Kidney epithelial cell (primary cell): ENCODE data around the gene TM2D3. TPM values are rescaled to one million over a fixed set of nuclear protein-coding genes. Genes with fewer than 3 reads are reported as not detected.
"Not testable (repeated sequence)": the region's sequence is repeated elsewhere in the genome, so short reads cannot be mapped to it uniquely, and the experiment has no call there.

Experiments
- DNase-seq: peaks from one replicate; pipeline ENCODE4 v3.0.0-alpha.2; 2010; ENCODE audit warnings: low read depth
- H3K27me3 ChIP-seq: 2 replicates; pipeline ENCODE4 v1.6.0; 2011; ENCODE audit warnings: low read length; ENCODE audit not compliant: control insufficient read depth, insufficient read depth
- H3K36me3 ChIP-seq: 2 replicates; pipeline ENCODE4 v1.5.1; 2011; ENCODE audit warnings: low read length; ENCODE audit not compliant: control insufficient read depth, insufficient read depth
- H3K4me3 ChIP-seq: 2 replicates; pipeline ENCODE4 v1.5.1; 2011; ENCODE audit warnings: low read depth, mild to moderate bottlenecking, control low read depth, low read length
- total RNA-seq: library from RNA; depleted of rRNA; stranded (reverse); fragments of >200 nt; gene quantifications from 2 replicates; pipeline ENCODE4 v1.2.3, GENCODE V29; 2015
- TF ChIP-seq, protein P1 (sequence below): IDR thresholded peaks from 2 replicates; pipeline ENCODE4 v1.5.1; 2011; ENCODE audit warnings: mild to moderate bottlenecking, moderate library complexity, low read length, control low read depth, inconsistent platforms; ENCODE audit not compliant: insufficient read depth, poor library complexity, severe bottlenecking

The TM2D3 gene
- total RNA-seq, 1 donor from 2014 or later, result 30.0 TPM

DNA sequence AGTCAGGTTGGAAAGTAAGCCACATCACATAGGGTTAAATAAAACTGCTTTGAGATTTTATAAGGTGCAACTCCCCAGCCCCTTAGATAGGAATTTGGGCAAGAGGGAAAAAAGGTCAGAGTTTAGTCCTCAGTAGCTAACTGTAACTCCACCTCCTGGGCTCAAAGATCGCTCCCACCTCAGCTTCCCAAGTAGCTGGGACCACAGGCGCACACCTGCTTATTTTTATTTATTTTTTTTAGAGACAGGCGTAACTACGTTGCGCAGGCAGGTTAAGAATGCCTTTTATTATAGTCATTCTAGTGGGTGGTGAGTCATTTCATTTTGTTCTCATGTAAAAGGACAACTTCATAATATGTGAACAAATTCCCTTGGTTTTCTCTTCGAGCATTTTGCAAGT, 14.7 kb downstream of the TM2D3 start:
- DNase-seq, result no peak

DNA sequence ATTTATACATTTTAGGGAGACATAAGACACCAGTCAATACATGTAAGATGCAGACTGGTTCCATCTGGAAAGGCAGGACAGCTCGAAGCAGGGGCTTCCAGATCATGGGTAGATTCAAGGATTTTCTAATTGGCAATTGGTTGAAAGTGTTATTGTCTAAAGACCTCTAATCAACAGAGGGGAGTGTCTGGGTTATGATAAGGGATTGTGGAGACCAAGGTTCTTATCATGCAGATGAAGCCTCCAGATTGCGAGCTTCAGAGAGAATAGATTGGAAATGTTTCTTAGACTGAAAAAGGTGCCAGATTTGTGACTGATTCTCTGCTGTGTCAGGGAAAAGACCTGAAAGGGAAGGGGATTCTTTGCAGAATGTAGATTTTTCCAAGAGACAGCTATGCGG, 15.1 kb downstream of the TM2D3 start:
- H3K36me3 ChIP-seq, result no peaks in the 10 kb centered on the region
- TF ChIP-seq, protein P1, sequence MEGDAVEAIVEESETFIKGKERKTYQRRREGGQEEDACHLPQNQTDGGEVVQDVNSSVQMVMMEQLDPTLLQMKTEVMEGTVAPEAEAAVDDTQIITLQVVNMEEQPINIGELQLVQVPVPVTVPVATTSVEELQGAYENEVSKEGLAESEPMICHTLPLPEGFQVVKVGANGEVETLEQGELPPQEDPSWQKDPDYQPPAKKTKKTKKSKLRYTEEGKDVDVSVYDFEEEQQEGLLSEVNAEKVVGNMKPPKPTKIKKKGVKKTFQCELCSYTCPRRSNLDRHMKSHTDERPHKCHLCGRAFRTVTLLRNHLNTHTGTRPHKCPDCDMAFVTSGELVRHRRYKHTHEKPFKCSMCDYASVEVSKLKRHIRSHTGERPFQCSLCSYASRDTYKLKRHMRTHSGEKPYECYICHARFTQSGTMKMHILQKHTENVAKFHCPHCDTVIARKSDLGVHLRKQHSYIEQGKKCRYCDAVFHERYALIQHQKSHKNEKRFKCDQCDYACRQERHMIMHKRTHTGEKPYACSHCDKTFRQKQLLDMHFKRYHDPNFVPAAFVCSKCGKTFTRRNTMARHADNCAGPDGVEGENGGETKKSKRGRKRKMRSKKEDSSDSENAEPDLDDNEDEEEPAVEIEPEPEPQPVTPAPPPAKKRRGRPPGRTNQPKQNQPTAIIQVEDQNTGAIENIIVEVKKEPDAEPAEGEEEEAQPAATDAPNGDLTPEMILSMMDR, result no peak

More for the DNA sequence above, 14.7 kb downstream of the TM2D3 start:
- TF ChIP-seq, protein P1, result no peak
- Histone ChIP-seq H3K36me3 (no peaks in the 10 kb centered on the region), H3K4me3 (no peak overlapping the region), H3K27me3 (no peaks in the 10 kb centered on the region)

DNA sequence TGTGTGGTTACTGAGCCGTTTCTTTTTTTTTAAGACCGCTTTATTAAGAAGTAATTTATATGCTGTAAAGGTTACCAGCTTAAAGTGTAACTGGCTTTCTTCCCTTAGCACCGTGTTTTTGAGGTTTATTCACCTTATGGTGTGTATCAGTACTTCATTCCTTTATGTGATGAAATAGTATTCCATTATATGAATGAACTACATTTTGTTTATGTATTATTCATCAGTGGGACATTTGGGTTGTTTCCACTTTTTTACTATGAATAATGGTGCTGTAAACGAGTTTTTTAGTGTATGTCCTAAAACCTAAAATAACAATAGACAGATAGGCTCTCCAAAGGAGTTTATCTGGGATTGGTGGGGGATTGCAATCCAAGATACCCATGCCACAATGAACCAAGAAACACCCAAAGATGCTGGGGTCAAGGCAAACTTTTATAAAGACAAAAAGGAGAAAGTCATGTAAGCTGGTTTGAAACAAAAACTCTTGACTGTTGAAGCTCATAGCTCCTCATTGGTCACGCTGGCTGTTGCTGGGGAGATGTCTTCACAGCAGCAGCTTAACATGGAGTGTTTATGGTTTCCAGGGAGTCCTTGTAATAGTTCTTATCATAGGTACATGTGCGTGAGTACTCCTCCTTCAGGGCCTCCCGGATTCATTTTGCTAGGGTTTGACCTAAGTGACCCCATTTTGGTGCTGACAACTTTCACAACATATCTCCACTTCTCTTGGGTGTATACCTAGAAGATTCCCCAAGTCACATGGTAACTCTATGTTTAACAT, 16.0 kb downstream of the TM2D3 start:
- TF ChIP-seq, protein P1, result no peak
- no peak for DNase-seq
- Histone ChIP-seq H3K4me3 (no peak overlapping the region), H3K36me3 (no peaks in the 10 kb centered on the region), H3K27me3 (no peaks in the 10 kb centered on the region)

More for the DNA sequence above, 15.1 kb downstream of the TM2D3 start:
- no peak overlapping the region for H3K4me3 ChIP-seq
- H3K27me3 ChIP-seq, result no peaks in the 10 kb centered on the region
- no peak for DNase-seq

- no peaks in the 10 kb centered on the region for H3K36me3 ChIP-seq
- H3K27me3 ChIP-seq, result no peaks in the 10 kb centered on the region
- TF ChIP-seq, protein P1, result no peak
- DNase-seq, result no peak
- H3K4me3 ChIP-seq, result no peak overlapping the region
Measured at GRCh38 chr15:101633356-101633755, 18.8 kb downstream of the TM2D3 start.

- DNase-seq, H3K27me3 ChIP-seq, H3K36me3 ChIP-seq, H3K4me3 ChIP-seq: not testable (repeated sequence)
Measured at GRCh38 chr15:101626729-101627128, 25.5 kb downstream of the TM2D3 start.

DNA sequence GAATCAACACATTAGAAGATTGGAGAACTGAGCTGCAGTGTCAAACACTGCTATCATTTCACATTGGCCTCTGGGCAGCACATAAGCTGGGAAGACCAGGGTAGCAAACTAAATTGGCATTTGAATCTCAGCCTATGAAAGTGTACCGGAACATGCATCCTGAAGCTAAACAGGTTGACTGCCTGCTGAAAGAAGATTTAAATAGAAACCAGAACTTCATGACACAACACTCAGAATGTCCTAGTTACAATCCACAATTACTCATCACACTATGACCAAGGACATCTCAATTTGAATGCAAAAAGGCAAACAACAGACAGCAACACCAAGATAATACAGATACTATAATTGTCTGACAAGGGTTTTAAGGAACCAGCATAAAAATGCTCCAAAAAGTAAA, 26.2 kb downstream of the TM2D3 start:
- DNase-seq, result no peak
- TF ChIP-seq, protein P1, result no peak
- Histone ChIP-seq H3K4me3 (no peak overlapping the region), H3K36me3 (no peaks in the 10 kb centered on the region), H3K27me3 (no peaks in the 10 kb centered on the region)
